HG03064 (cell line): Measurements from ENCODE around the gene FOXK1.
"Not testable (repeated sequence)": the region's sequence is repeated elsewhere in the genome, so short reads cannot be mapped to it uniquely, and the experiment has no call there.

ENCODE experiments used
- ATAC-seq: cut with Tn5 transposase; IDR thresholded peaks from one replicate; pipeline ENCODE4 v1.9.1; 2021; ENCODE audit warnings: low read depth; ENCODE audit not compliant: unreplicated experiment

FOXK1 gene

GRCh38 chr7:4681886-4682620 lies at the start of gene FOXK1:
TSS of gene FOXK1 (plus strand) at chr7:4682295. CDS start at chr7:4682309, 14 bp downstream.
- peak; percentile 47 for ATAC-seq

DNA sequence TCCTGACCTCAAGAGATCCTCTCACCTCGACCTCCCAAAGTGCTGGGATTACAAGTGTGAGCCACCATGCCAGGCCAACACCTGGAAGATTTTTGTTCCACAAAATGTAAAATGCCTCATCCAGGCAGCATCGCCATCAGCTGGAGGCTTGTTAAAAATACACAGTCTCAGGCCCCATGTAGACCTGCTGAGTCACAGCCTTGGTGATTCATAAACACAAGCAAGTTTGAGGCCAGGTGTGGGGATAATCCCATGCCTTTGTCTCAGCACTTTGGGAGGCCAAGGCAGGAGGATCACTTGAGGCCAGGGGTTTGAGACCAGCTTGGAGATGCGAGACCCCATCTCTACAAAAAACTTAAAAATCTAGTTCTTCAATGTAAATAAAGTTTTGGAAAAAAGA lies 49.1 kb upstream of the FOXK1 start:
- no peak for ATAC-seq

- ATAC-seq: no peak
Measured at GRCh38 chr7:4634166-4634565, 47.9 kb upstream of the FOXK1 start.

- ATAC-seq: no peak
Measured at GRCh38 chr7:4638781-4639575, 43.1 kb upstream of the FOXK1 start.

GRCh38 chr7:4641091-4641666 lies 40.9 kb upstream of the FOXK1 start:
- no peak for ATAC-seq

GRCh38 chr7:4641667-4642467 lies 40.2 kb upstream of the FOXK1 start:
- ATAC-seq: peak; percentile 79

DNA sequence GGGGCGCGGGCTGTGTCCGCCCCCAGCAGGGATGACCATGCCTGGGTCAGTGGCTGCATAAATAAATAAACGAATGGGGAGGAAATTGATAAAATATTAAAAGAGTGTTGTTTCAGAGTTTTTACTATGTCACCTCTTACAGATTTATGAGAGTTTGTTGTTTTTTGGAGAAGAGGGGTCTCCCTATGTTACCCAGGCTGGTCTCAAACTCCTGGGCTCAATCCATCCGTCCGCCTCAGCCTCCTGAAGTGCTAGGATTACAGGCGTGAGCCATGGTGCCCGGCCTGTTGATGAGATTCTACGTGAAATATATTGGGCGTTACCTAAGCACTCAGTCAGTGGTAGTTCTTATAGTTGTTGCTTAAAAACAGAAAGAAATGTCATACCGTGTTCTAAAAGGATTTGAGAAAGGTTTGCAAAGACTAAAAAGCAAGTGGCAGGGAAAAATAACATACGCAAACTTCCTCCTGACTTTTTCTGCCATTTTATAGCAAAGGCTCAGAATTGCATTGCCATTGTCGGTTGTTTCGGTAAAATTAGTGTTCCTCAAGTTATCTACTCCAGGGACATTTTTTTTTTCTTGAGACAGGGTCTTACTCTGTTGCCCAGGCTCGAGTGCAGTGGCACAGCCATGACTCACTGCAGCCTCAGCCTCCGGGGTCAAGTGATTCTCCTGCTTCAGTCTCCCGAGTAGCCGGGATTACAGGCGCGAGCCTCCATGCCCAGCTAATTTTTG lies 39.5 kb upstream of the FOXK1 start:
- no peak for ATAC-seq

- ATAC-seq: not testable (repeated sequence)
Measured at GRCh38 chr7:4643204-4643471, 39.0 kb upstream of the FOXK1 start.

DNA sequence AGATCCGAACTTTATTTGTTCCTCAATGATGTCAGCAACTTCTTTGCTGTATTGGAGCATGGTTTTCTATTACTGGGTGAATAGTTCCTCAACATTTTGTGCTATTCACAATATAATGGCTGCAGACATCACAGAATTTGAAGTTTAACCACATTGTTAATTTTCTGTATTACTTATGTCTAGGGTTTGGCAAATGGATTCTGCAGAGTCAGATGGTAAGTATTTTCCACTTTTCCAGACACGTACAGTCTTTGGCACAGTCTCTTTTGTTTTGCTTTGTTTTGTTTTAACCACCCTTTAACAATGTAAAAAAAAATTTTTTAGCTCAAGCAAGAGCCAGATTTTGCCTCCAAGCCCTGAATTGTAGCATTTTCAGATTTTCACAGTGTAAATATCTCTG lies 36.8 kb upstream of the FOXK1 start:
- no peak for ATAC-seq

DNA sequence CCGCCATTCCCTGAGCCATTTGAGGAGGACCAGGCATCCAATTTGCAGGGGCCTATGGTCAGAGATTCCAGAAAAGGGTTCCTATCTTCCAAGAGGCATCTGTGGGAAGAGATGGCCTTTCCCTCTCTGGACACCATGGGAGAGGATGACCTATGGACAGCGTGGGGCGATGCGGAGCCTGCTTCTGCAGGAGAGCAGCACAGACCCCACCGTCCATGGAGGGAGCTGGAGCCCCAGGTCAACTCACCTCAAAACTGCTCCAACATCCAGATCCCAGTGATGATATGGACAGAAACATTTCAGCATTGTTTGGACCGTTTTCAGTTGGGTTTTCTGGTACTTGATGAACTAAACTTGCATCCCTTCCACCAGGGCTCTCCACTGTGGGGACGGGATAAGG lies 34.0 kb upstream of the FOXK1 start:
- ATAC-seq: no peak

- ATAC-seq: no peak
Measured at GRCh38 chr7:4650433-4651047, 31.6 kb upstream of the FOXK1 start.

GRCh38 chr7:4653771-4654170 lies 28.3 kb upstream of the FOXK1 start:
- no peak for ATAC-seq

DNA sequence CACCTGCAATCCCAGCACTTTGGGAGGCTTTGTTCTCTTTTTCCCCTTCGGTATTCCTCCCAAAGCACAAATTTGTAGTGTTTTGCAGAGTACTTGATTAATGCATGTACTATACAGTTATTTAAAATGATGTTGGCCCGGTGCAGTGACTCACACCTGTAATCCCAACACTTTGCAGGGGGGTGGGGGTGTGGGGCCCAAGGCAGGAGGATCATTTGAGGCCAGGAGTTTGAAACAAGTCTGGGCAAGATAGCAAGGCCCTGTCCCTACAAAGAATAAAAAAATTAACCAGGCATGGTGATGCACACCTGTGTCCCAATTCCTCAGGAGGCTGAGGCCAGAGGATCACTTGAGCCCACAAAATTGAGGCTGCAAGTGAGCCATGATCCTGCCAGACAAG lies 26.8 kb upstream of the FOXK1 start:
- ATAC-seq: no peak

DNA sequence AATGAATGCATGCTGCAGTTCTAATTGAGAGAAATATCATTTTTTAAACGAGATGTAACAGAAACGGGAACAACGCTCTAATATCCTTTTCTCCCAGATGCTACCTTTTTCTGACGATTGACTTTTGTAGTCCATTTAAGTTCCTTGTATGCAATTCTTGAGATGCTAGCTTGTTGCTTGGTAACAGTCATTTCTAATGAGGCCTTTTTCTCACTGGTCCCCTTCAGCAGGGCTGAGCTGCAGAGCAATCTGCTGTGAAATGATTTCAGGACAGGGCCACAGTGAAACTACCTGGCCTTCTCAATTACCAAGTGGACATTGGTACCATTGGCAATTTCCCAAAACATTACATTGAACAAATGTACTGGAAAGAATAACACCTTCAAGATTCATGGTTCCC lies 26.2 kb upstream of the FOXK1 start:
- no peak for ATAC-seq

- ATAC-seq: no peak
Measured at GRCh38 chr7:4657640-4658417, 24.3 kb upstream of the FOXK1 start.

DNA sequence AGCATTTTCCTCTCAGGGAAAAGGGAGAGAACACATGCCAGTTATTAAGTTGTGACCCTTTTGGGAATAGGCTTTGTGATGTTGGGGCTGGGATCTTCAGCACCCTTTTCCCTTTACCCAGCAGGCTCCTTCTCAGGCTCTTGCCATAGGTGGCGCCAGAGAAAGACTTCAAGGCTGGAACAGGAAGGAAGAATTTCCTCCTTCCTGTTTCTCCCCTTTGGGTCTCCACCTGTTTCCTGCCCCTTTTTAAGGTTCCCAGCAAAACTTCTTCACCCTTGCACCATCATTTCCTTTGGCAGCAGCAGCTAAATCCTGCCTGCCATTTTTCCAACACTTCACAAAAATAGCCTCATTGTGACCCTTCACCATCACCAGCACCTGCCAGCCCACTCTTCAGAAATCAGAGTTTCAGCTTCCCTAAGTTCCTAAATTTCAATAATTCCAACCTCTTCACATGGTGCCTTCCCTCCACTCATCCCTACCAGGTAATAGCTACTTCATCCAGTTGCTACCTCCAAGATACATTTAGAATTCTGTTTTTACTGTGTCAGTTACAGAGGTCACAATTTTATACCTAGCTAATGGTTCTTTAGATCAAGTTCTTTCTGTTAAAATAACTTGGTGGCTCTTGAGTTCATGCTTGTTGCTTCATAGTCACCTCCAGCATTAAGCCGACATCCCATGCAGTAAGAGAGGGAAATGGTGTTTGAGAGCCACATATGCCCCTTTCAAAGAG lies 22.4 kb upstream of the FOXK1 start:
- no peak for ATAC-seq

DNA sequence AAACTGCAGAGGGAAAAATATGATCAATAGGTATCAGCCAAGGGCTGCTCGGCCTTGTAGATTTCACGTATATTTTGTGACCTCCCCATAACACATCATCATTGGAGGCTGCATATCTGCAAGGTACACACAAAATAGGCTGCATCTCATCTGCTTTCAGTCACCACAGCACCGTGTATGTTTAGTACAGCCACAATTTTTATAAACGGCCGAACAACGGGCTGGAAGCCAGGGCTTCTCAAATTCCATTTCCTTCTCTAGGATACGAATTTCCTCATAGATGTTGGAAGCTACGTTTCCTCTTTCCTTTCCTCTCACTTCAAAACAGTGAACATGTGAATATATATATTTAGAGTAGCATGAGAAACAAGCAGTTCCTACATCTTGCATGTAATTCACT lies 20.2 kb upstream of the FOXK1 start:
- no peak for ATAC-seq

- ATAC-seq: no peak
Measured at GRCh38 chr7:4663239-4664018, 18.7 kb upstream of the FOXK1 start.
